ENCODE results near the gene USP21.

Gene USP21

DNA sequence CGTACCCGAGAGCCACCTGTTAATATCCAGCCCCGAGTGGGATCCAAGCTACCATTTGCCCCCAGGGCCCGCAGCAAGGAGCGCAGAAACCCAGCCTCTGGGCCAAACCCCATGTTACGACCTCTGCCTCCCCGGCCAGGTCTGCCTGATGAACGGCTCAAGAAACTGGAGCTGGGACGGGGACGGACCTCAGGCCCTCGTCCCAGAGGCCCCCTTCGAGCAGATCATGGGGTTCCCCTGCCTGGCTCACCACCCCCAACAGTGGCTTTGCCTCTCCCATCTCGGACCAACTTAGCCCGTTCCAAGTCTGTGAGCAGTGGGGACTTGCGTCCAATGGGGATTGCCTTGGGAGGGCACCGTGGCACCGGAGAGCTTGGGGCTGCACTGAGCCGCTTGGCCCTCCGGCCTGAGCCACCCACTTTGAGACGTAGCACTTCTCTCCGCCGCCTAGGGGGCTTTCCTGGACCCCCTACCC lies 1.4 kb downstream of the USP21 start:
- Histone ChIP-seq H3K4me2 (ENCODE audit: insufficient read depth, low read length) (peak overlapping the region; percentile 88), H4K20me1 (ENCODE audit: insufficient read depth, low read length) (no peaks in the 10 kb centered on the region), H3K79me2 (ENCODE audit: insufficient read depth, low read length) (peaks cover 22% of the 10 kb centered on the region), H2AFZ (ENCODE audit: low read depth, low read length) (no peak overlapping the region), H3K4me1 (ENCODE audit: insufficient read depth, low read length) (peaks cover 69% of the 10 kb centered on the region), H3K27me3 (ENCODE audit: insufficient read depth, low read length, poor library complexity) (no peaks in the 10 kb centered on the region), H3K9ac (ENCODE audit: low read depth, low read length) (peak overlapping the region; percentile 87; the same call in 1 of the 2 replicates), H3K9me3 (ENCODE audit: insufficient read depth, low read length, severe bottlenecking) (no peaks in the 10 kb centered on the region), H3K27ac (ENCODE audit: low read length) (no peak overlapping the region), H3K4me3 (ENCODE audit: low read depth in 1 of 2, low read length in 2 of 2) (peak overlapping the region in 1 of 2 experiments; percentile 79; a peak in 2 of 4 replicates), H3K36me3 (ENCODE audit: insufficient read depth, low read length) (peaks cover 68% of the 10 kb centered on the region)
- ATAC-seq (ENCODE audit: insufficient read depth, low read depth) (no peak), DNase-seq (no peak)
- TF ChIP-seq, protein P1, sequence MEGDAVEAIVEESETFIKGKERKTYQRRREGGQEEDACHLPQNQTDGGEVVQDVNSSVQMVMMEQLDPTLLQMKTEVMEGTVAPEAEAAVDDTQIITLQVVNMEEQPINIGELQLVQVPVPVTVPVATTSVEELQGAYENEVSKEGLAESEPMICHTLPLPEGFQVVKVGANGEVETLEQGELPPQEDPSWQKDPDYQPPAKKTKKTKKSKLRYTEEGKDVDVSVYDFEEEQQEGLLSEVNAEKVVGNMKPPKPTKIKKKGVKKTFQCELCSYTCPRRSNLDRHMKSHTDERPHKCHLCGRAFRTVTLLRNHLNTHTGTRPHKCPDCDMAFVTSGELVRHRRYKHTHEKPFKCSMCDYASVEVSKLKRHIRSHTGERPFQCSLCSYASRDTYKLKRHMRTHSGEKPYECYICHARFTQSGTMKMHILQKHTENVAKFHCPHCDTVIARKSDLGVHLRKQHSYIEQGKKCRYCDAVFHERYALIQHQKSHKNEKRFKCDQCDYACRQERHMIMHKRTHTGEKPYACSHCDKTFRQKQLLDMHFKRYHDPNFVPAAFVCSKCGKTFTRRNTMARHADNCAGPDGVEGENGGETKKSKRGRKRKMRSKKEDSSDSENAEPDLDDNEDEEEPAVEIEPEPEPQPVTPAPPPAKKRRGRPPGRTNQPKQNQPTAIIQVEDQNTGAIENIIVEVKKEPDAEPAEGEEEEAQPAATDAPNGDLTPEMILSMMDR (IDR thresholded peaks at IDR 0.05; ENCODE audit: borderline replicate concordance, extremely low read depth, low read length, poor library complexity, severe bottlenecking), result no peak
- TF ChIP-seq EZH2 (IDR thresholded peaks at IDR 0.05; ENCODE audit: borderline replicate concordance, low read depth, low read length, severe bottlenecking), result no peak

DNA sequence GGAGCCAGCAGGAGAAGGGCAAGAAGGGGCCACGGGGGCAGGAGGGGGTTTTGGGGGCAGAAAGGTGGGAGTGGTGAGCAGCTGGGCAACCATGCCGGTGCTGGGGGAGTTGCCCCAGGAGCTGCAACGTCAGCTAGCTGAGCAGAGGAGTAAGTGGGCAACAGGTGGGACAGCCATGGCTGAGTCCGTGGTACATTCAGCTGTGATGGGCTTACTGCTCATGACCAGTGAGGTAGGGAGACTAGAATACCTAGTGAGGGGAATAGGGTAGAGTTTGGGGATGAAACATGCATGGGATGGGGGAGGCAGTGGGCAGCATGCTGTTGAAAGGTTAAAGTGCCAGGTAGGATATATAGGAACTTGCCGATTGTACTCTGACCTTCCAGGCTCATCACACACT lies 2.4 kb downstream of the USP21 start:
- Histone ChIP-seq H2AFZ (ENCODE audit: low read depth, low read length) (no peak overlapping the region), H3K4me3 (ENCODE audit: low read depth in 1 of 2, low read length in 2 of 2) (no peak overlapping the region), H3K4me2 (ENCODE audit: insufficient read depth, low read length) (peak overlapping the region; percentile 88), H3K4me1 (ENCODE audit: insufficient read depth, low read length) (peaks cover 70% of the 10 kb centered on the region), H3K79me2 (ENCODE audit: insufficient read depth, low read length) (peaks cover 21% of the 10 kb centered on the region), H3K27ac (ENCODE audit: low read length) (no peak overlapping the region), H3K9me3 (ENCODE audit: insufficient read depth, low read length, severe bottlenecking) (no peaks in the 10 kb centered on the region), H3K9ac (ENCODE audit: low read depth, low read length) (no peak overlapping the region), H4K20me1 (ENCODE audit: insufficient read depth, low read length) (no peaks in the 10 kb centered on the region), H3K36me3 (ENCODE audit: insufficient read depth, low read length) (peaks cover 68% of the 10 kb centered on the region), H3K27me3 (ENCODE audit: insufficient read depth, low read length, poor library complexity) (no peaks in the 10 kb centered on the region)
- ATAC-seq (ENCODE audit: insufficient read depth, low read depth), result no peak
- no peak for DNase-seq
- TF ChIP-seq EZH2 (IDR thresholded peaks at IDR 0.05; ENCODE audit: borderline replicate concordance, low read depth, low read length, severe bottlenecking), result no peak
- TF ChIP-seq, protein P1 (IDR thresholded peaks at IDR 0.05; ENCODE audit: borderline replicate concordance, extremely low read depth, low read length, poor library complexity, severe bottlenecking), result no peak

DNA sequence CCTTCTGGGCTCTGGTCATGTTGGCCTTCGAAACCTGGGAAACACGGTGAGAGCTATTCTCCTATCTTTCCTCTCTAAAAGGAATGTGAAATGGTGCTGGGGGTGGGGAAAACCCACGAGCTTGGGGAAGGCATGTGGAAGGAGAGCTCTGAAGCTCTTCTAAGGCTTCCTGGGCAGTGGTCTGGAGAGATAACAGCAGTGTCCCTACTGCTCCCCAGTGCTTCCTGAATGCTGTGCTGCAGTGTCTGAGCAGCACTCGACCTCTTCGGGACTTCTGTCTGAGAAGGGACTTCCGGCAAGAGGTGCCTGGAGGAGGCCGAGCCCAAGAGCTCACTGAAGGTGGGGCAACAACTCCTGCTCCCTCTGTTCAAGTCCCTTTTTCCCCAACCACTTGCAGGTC lies 2.8 kb downstream of the USP21 start:
- no peak for TF ChIP-seq EZH2 (IDR thresholded peaks at IDR 0.05; ENCODE audit: borderline replicate concordance, low read depth, low read length, severe bottlenecking)
- TF ChIP-seq, protein P1 (IDR thresholded peaks at IDR 0.05; ENCODE audit: borderline replicate concordance, extremely low read depth, low read length, poor library complexity, severe bottlenecking), result no peak
- H3K27me3 ChIP-seq (ENCODE audit: insufficient read depth, low read length, poor library complexity), result no peaks in the 10 kb centered on the region
- no peak overlapping the region for H3K4me3 ChIP-seq (ENCODE audit: low read depth in 1 of 2, low read length in 2 of 2)
- peaks cover 65% of the 10 kb centered on the region for H3K36me3 ChIP-seq (ENCODE audit: insufficient read depth, low read length)
- DNase-seq (no peak), ATAC-seq (ENCODE audit: insufficient read depth, low read depth) (no peak)
- peaks cover 74% of the 10 kb centered on the region for H3K4me1 ChIP-seq (ENCODE audit: insufficient read depth, low read length)
- peak overlapping the region; percentile 88; the same call in 1 of the 2 replicates for H3K4me2 ChIP-seq (ENCODE audit: insufficient read depth, low read length)
- H3K27ac ChIP-seq (ENCODE audit: low read length), result no peak overlapping the region
- H3K9ac ChIP-seq (ENCODE audit: low read depth, low read length), result no peak overlapping the region
- no peak overlapping the region for H2AFZ ChIP-seq (ENCODE audit: low read depth, low read length)
- H3K9me3 ChIP-seq (ENCODE audit: insufficient read depth, low read length, severe bottlenecking), result no peaks in the 10 kb centered on the region
- H4K20me1 ChIP-seq (ENCODE audit: insufficient read depth, low read length), result no peaks in the 10 kb centered on the region
- H3K79me2 ChIP-seq (ENCODE audit: insufficient read depth, low read length), result peaks cover 25% of the 10 kb centered on the region
